Esophagus muscularis mucosa (tissue), 3 donors: Measurements from ENCODE around the gene RAB5A.
"Not testable (repeated sequence)": the region's sequence is repeated elsewhere in the genome, so short reads cannot be mapped to it uniquely, and the experiment has no call there.

ENCODE experiments used
- POLR2A ChIP-seq: fragments of 450-650 bp; IDR thresholded peaks from one replicate; pipeline ENCODE4 v1.6.1; 2017; ENCODE audit warnings: antibody characterized with exemption, moderate library complexity, mild to moderate bottlenecking, low read depth
- TF ChIP-seq, protein P1 (sequence below), 3 experiments: fragments of 200-600 bp in 2 of 3; fragments of 450-650 bp in 1 of 3; sonication (generic) in 2 of 3; IDR thresholded peaks; one replicate each; pipeline ENCODE4 v1.5.1; 2017 to 2019; ENCODE audit warnings: antibody characterized with exemption in 3 of 3, mild to moderate bottlenecking in 2 of 3, moderate library complexity in 1 of 3

DNA sequence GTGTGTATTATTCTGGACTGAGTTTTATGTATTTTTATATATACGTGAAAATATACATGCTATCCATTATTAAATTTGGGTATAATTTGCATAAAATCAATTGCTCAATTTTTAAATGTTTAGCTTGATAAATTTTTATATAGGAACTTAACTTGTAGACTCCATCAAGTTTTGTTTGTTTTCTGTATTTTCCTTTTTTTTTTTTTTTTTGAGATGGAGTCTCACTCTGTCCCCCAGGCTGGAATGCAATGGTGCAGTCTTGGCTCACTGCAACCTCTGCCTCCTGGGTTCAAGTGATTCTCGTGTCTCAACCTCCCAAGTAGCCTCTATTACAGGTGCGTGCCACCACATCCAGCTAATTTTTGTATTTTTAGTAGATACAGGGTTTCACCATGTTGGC lies 69.2 kb downstream of the RAB5A start:
- TF ChIP-seq, protein P1, sequence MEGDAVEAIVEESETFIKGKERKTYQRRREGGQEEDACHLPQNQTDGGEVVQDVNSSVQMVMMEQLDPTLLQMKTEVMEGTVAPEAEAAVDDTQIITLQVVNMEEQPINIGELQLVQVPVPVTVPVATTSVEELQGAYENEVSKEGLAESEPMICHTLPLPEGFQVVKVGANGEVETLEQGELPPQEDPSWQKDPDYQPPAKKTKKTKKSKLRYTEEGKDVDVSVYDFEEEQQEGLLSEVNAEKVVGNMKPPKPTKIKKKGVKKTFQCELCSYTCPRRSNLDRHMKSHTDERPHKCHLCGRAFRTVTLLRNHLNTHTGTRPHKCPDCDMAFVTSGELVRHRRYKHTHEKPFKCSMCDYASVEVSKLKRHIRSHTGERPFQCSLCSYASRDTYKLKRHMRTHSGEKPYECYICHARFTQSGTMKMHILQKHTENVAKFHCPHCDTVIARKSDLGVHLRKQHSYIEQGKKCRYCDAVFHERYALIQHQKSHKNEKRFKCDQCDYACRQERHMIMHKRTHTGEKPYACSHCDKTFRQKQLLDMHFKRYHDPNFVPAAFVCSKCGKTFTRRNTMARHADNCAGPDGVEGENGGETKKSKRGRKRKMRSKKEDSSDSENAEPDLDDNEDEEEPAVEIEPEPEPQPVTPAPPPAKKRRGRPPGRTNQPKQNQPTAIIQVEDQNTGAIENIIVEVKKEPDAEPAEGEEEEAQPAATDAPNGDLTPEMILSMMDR (IDR thresholded peaks at IDR 0.05) = not testable (repeated sequence)
- TF ChIP-seq POLR2A = not testable (repeated sequence)
